ENCODE results near the gene ZNF688.
"Not testable (repeated sequence)": the region's sequence is repeated elsewhere in the genome, so short reads cannot be mapped to it uniquely, and the experiment has no call there.

The ZNF688 gene

GRCh38 chr16:30571445-30572322 lies at the start of gene ZNF688:
Gene ZNF688, minus strand, starts transcription at chr16:30571714. Its CDS starts 85 bp downstream, at chr16:30571629.
- in situ Hi-C loops (cut with MboI; ENCODE audit: low sequenced_read_pairs) = no loop called here

- in situ Hi-C loops (cut with MboI; ENCODE audit: low sequenced_read_pairs) = no loop called here
Observed at GRCh38 chr16:30620169-30620568, 48.7 kb upstream of the ZNF688 start.

GRCh38 chr16:30619638-30620037 lies 48.1 kb upstream of the ZNF688 start:
- in situ Hi-C loops (cut with MboI; ENCODE audit: low sequenced_read_pairs) = no loop called here

GRCh38 chr16:30619202-30619601 lies 47.7 kb upstream of the ZNF688 start:
- in situ Hi-C loops (cut with MboI; ENCODE audit: low sequenced_read_pairs) = no loop called here

- in situ Hi-C loops (cut with MboI; ENCODE audit: low sequenced_read_pairs) = no loop called here
Observed at GRCh38 chr16:30615358-30616091, 44.0 kb upstream of the ZNF688 start.

- in situ Hi-C loops (cut with MboI; ENCODE audit: low sequenced_read_pairs) = loop anchor here (10.0 kb wide), 1 partner anchor 175 kb away; the partner anchor contains the start of gene DCTPP1
Observed at GRCh38 chr16:30609926-30610839, 38.7 kb upstream of the ZNF688 start, which contains the start of gene ZNF689. Gene ZNF689, minus strand, starts transcription at chr16:30610389. Its CDS starts 348 bp downstream, at chr16:30610041.

- in situ Hi-C loops (cut with MboI; ENCODE audit: low sequenced_read_pairs) = loop anchor here (10.0 kb wide), 1 partner anchor 174 kb away; the partner anchor contains the start of gene DCTPP1
Observed at GRCh38 chr16:30609002-30609925, 37.8 kb upstream of the ZNF688 start.

- in situ Hi-C loops (cut with MboI; ENCODE audit: low sequenced_read_pairs) = loop anchor here (10.0 kb wide), 1 partner anchor 171 kb away; the partner anchor contains the start of gene DCTPP1
Observed at GRCh38 chr16:30606004-30606403, 34.5 kb upstream of the ZNF688 start.

- in situ Hi-C loops (cut with MboI; ENCODE audit: low sequenced_read_pairs) = loop anchor here (10.0 kb wide), 1 partner anchor 170 kb away; the partner anchor contains the start of gene DCTPP1
Observed at GRCh38 chr16:30605158-30605557, 33.6 kb upstream of the ZNF688 start.

- in situ Hi-C loops (cut with MboI; ENCODE audit: low sequenced_read_pairs) = loop anchor here (10.0 kb wide), 1 partner anchor 170 kb away; the partner anchor contains the start of gene DCTPP1
Observed at GRCh38 chr16:30604316-30604947, 32.9 kb upstream of the ZNF688 start.

GRCh38 chr16:30603945-30604315 lies 32.4 kb upstream of the ZNF688 start:
- in situ Hi-C loops (cut with MboI; ENCODE audit: low sequenced_read_pairs) = loop anchor here (10.0 kb wide), 1 partner anchor 169 kb away; the partner anchor contains the start of gene DCTPP1

- in situ Hi-C loops (cut with MboI; ENCODE audit: low sequenced_read_pairs) = loop anchor here (10.0 kb wide), 1 partner anchor 168 kb away; the partner anchor contains the start of gene DCTPP1
Observed at GRCh38 chr16:30602616-30603277, 31.2 kb upstream of the ZNF688 start.

- in situ Hi-C loops (cut with MboI; ENCODE audit: low sequenced_read_pairs) = loop anchor here (10.0 kb wide), 1 partner anchor 167 kb away; the partner anchor contains the start of gene DCTPP1
Observed at GRCh38 chr16:30601966-30602365, 30.5 kb upstream of the ZNF688 start.

- in situ Hi-C loops (cut with MboI; ENCODE audit: low sequenced_read_pairs) = loop anchor here (10.0 kb wide), 1 partner anchor 166 kb away; the partner anchor contains the start of gene DCTPP1
Observed at GRCh38 chr16:30600929-30601328, 29.4 kb upstream of the ZNF688 start.

GRCh38 chr16:30600215-30600614 lies 28.7 kb upstream of the ZNF688 start:
- in situ Hi-C loops (cut with MboI; ENCODE audit: low sequenced_read_pairs) = loop anchor here (10.0 kb wide), 1 partner anchor 165 kb away; the partner anchor contains the start of gene DCTPP1

GRCh38 chr16:30592871-30593270 lies 21.4 kb upstream of the ZNF688 start:
- in situ Hi-C loops (cut with MboI; ENCODE audit: low sequenced_read_pairs) = no loop called here

GRCh38 chr16:30590869-30591268 lies 19.4 kb upstream of the ZNF688 start:
- in situ Hi-C loops (cut with MboI; ENCODE audit: low sequenced_read_pairs) = not testable (repeated sequence)

GRCh38 chr16:30589582-30589981 lies 18.1 kb upstream of the ZNF688 start:
- in situ Hi-C loops (cut with MboI; ENCODE audit: low sequenced_read_pairs) = not testable (repeated sequence)
